ENCODE measurements around the gene CHRNA3.

DNA sequence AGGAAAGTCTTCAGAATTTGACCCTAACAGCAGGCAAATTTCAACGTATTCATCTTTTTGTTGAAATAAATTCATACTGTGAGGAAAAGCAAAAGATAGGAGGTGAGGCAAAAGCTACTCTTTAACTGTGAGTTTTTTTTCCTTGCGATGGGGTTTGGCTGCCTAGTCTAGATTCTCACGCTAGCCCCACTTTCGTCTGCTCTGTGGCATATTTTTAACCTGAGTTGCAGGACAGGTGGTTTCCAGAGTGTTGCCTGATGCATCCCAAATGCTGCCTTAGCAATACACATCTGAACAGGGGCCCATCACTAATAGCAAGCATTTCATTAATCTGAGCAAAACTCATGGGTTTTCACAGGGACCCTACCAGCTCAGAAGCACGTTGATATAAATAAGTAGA is 68.9 kb downstream of the CHRNA3 start:
- TF ChIP-seq, protein P1, sequence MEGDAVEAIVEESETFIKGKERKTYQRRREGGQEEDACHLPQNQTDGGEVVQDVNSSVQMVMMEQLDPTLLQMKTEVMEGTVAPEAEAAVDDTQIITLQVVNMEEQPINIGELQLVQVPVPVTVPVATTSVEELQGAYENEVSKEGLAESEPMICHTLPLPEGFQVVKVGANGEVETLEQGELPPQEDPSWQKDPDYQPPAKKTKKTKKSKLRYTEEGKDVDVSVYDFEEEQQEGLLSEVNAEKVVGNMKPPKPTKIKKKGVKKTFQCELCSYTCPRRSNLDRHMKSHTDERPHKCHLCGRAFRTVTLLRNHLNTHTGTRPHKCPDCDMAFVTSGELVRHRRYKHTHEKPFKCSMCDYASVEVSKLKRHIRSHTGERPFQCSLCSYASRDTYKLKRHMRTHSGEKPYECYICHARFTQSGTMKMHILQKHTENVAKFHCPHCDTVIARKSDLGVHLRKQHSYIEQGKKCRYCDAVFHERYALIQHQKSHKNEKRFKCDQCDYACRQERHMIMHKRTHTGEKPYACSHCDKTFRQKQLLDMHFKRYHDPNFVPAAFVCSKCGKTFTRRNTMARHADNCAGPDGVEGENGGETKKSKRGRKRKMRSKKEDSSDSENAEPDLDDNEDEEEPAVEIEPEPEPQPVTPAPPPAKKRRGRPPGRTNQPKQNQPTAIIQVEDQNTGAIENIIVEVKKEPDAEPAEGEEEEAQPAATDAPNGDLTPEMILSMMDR (IDR thresholded peaks at IDR 0.05) = no peak
- no peak for TF ChIP-seq POLR2A (IDR thresholded peaks at IDR 0.05)

Data from body of pancreas (tissue), 4 donors.